HG02981 (cell line): Measurements from ENCODE around the gene RAI1.
"Not testable (repeated sequence)": the region's sequence is repeated elsewhere in the genome, so short reads cannot be mapped to it uniquely, and the experiment has no call there.

Experiments used
- ATAC-seq: cut with Tn5 transposase; IDR thresholded peaks from one replicate; pipeline ENCODE4 v1.9.1; 2021; ENCODE audit warnings: mild to moderate bottlenecking, moderate library complexity; ENCODE audit not compliant: unreplicated experiment

Gene RAI1

DNA sequence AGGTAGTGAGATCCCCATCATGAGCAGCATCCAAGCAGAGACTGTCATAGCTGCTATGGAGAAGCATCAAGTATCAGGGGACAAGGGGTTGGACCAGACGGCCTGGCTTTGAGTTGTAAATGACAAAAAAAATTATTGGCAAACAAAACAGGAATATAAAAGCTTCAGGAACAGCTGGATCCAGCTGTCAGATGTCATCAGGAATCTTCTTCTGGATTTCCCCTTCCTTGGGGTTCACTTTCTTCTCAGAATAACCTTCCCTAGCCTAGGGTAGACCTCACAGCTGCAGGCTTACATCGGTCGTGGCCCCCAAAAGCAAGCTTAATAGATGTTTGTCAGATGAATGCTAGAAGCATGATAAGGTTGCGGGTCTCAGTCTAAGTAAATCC lies 17.2 kb upstream of the RAI1 start:
- no peak for ATAC-seq

DNA sequence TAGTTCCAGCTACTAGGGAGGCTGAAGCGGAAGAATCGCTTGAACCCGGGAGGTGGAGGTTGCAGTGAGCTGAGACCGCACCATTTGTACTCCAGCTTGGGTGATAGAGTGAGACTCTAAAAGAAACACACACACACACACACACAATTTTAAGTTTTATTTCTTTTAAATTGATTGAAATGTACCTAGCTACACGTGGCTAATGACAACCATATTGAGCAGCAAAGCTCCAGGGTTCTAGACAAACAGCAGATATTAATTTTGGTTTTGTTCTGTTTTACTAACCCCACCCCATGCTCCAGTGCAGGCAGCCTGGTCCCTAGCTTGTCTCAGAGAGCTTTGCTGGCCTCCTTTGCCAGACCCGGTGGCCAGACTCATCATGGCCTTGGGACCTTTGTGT lies 16.0 kb upstream of the RAI1 start:
- ATAC-seq, result no peak

DNA sequence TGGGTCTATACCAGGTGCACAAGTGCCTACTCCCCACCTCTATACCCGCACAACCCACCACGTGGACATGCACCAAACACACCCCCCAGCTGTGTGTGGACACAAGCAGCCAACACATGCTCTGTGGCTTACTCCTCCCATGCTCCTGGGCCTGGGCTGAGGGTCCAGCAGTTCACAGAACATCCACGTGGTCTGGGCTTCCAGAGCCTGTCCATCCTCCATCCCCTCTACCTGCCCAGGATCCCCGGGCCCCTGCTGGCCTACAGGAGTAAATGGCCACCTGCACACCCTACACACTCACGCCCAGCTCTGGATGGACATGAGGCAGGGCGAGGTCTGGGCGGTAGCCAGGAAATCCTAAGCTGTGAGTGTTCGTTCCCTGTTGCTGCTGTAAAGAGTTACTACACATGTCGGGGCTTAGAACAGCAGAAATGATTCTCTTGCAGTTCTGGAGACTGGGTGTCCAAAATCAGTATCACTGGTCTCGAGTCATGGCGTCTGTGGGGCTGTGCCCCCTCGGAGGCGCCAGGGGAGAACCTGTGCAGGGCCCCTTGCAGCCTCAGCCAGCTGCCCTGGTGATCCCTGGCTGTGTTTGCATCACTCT lies 15.0 kb upstream of the RAI1 start:
- no peak for ATAC-seq

DNA sequence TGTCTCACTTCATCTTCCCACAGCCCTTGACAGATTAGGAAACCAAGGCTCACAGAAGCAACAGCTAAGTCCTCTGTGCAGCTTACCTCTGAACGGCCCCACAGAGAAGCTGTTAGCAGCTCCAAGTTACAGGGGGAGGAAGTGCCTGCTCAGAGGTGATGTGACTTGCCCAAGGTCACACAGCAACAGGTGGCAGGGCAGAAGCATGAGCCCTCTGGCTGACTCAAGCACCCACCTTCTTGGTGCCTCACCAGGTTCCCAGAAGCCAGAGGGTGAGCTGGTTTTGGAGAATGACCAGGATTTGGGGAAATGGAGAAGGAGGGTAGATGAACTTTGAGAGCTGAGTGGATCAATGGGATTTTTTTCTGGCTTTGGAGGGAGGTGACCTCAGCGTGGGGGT lies 14.0 kb upstream of the RAI1 start:
- no peak for ATAC-seq

DNA sequence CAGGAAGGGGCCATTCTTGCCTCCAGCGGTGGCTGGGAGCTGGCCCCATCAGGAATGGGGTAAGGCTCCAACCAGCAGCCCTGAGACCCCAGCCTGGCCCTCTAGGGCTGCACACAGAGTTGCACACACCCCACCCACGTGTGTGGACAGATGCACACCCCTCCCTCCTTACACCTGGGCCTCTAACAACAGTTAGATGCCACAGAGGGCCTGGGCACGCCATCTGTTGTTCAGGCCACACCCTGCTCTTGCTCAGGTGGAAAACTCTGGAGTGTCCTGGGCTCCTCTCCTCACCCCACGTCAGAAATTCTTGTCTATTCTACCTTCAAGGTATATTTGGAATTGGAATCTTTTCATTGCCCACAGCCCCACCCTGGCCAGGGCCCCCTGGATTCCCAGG lies 13.3 kb upstream of the RAI1 start:
- ATAC-seq, result no peak

DNA sequence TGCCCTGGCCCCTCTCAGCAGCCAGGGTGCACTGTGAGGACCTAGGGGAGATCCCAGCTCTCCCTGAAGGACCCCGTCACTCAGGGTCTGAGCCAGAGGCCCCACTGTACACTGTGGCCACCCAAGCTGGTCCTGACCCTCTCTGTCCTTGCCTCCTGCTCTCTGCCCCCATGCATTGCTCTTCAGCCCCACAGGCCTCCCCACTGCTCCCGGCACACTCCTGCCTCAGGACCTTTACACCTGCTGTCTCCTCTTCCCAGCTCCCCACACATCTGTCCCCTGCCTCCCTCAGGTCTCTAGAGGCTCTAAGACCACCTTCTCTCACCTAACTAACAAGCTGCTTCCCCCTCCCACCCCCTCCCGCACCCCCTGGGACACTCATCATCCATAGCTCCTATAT lies 12.9 kb upstream of the RAI1 start:
- ATAC-seq, result no peak

DNA sequence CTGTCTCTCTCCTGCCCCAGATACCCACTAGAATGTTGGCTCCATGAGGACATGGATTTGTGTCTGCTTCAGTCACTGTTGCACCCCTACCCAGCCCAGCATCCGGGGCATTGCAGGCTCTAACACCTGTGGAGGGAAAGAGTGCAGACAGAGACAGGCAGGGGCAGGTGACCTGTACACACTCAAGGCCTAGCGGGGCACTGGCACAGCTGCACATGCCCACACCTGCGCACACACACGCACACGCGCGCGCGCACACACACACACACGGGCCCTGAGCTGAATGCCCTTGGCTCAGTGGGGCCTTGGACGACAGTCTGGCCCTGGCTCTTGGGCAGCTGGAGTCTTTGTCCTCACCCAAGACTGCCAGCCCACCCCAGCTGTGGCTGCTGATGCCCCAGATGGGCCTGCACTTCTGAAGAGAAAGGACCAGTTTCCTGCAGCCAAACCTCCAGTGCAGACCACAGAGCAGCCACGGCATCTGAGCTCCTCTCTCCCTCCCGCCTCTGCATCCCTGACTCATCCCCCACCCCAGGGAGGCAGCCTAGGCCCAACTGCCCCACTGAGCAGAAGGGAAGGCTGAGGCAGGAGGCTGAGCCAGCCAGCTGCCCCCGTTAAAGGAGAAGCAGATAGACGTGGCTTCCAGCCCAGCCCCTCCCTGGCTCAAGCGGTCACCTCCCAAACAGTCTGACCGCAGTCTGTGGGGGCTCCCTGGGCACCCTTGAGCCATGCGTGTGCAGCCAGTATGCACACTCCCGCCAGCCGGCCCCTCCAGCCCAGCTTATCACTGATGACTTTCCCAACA lies 12.3 kb upstream of the RAI1 start:
- no peak for ATAC-seq

DNA sequence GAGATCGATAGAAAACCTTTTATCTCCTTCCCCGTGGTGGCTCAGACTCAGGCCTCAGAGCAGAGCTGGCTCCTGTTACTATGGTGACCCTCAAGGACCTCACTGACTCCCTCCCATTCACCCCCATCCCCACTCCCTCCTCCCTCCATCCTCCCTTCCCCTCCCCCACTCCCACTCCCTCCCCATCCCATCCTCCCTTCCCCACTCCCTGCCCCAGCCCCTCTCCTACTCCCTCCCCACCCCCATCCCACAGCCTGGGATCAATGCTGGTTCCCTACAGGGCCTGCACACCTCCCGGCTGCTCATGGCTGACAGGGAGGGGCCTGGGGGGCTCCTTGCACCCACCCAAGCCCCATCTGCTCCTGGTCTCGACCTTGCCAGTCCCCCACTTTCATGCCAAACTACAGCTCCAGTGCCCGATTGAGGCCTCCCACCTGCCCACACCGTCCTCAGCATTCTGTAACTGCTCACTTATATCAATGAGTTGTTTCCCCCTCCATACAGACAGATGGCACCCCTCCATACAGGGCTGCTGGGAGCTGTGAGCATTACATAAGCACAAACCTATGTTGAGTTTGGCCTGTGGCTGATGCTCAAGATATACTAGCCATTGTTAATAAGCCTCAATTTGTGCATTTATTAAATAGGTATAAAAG lies 11.6 kb upstream of the RAI1 start:
- no peak for ATAC-seq

DNA sequence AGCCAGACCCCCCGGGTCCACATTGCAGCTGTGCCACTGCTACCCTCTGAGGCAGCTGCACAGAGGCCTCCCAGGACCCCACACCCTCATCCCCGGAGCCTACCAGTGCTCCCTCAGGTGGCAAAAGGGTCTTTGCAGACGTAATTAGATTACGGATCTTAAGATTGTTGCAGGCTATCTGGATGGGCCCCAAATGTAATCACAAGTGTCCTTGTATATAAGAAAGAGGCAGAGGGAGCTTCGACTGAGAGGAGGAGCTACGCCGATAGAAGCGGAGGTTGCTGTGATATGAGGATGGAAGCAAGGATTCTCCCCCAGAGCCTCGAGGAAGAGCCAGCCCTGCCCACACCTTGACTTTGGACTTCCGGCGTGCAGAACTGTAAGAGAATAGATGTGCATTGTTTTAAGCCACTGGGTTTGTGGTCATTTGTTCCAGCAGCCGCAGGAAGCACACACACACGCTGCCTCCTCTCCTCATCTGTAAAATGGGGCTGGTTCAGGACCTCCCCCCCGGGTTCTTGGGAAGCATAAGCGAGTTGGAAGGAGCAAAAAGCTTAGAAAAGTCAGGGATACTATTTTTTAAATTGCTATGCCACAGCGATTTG lies 10.5 kb upstream of the RAI1 start:
- ATAC-seq, result no peak

DNA sequence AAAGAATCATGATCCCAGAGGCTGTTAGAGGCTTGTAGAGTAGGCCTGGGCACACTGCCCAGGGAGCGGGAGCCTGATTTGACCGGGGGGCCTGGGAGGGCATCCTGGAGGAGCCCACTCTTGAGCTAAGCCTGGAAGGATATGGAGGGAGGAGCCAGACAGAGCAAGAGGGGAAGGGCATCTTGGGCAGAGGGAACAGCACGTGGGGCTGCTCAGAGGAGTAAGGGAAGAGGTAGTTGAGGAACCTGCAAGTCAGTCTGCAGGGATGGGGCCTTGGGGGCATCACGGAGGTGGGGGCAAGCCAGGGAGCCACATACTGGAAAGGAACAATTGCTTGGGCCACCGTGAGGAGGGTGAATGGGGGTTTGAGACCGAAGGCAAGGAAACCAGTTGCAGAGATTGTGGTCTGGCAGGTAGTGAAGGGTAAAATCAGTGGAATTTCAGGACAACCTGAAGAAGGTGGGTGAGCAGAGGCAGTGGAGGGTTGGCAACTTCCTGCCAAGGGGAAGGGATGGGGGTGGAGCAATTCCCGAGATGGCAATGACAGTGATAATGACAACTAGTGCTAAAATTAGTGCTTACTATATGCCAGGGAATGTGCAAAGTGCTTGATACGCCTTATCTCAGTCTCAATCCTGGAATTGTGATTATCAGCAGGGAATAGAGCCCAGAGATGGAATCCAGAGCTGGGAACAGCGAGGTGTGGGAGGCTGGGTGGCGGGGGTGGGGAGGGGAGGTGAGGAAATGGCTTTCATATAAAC lies 9.7 kb upstream of the RAI1 start:
- ATAC-seq, result no peak

DNA sequence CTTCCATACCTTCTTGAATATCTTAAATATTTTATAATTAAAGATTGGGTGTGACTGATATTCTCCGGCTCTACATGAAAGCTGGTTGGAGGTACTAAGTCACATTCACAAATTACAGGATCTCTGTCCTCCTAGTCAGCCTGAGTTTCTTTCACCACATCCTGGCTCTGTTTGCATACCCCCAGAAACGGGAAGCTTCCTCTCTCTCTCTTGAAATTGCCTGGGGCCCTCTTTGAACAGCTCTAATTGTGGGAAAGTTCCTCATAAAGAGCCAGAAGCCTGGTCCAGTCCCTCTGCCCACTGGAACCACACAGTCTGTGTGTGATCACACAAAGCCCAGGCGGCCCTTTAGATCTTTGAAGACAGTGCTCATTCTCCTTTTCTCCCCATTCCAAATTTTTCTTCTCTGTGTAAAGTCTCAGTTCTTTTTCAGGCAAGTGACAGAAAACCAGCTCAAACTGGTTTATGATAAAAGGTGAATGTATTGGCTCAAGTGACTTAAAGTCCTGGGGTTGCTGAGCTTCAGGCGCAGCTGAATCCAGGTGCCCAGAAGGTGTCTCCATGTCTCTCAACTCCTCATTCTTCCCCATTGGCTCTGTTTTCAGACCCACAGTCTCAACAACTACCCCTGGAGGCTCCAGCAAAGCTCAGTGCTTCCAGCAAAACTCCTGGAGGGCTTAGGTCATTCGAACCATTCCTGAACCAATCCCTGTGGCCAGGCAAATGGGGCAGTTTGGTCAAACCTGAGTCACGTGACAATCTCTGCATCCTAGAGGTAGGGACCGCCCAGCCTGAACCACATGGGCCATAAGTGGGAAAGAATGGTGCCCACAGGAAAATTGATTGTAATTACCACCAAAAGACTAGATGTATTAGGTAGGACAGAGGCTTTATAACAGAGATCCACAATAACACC lies 8.5 kb upstream of the RAI1 start:
- no peak for ATAC-seq

DNA sequence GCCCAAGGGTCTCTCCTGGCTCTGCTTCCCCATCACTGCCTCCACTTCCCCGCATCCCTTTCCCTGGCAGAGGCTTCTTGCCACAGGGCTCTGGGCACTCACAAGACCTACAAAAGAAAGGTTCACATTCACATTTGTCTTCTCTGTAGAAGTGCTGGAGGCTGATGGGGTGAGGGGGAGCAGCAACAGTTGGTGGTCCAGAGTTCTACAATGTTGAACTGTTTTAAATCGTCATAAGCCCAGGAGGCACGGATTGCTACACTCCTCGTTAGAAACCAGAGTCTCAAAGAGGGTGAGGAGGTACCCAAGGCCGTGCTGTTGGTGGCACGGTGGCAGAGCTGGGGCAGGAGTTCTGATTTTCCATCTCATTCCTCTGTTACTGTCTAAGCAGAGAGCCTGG lies 5.8 kb upstream of the RAI1 start:
- ATAC-seq, result no peak

DNA sequence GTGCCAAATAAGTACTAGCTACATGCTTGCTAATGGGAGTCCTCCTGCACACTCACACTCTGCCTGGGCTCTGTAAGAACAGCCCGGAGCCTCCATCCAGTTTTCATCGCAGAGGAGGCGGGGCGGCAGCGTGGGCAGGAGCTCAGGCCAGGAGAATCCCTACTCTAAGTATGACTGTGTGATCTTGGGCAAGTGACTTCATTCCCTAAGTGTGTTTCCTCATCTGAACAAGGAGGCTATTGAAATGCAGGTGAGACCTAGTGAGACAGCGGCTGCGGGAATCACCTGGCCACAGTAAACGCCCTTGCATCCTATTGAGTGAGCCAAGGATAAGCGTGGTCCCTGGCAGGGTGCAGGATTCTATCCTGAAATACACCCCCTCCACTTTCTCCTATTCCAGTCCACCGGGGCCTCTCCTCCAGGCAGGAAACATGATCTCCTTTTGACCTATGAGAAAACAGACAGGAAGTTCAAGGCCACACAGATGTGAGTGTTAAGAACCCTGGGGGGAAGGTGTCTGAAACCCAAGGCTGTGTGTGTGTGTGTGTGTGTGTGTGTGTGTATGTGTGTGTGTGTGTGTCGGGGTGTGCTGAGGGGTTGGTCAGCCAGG lies 5.2 kb upstream of the RAI1 start:
- ATAC-seq, result no peak

DNA sequence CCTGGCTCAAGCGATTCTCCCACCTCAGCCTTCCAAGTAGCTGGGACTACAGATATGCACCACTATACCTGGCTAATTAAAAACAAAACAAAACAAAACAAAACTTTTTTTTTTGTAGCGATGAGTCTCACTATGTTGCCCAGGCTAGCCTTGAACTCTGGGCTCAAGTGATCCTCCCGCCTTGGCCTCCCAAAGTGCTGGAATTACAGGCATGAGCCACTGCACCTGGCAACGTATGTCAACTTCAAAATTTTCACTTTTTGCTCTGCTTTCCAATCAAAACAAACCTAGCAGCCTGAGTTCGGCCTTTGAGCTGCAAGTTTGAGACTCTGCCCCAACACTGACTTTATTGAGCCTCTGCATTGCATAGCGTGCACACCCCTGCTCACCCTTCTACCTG lies 4.5 kb upstream of the RAI1 start:
- no peak for ATAC-seq

DNA sequence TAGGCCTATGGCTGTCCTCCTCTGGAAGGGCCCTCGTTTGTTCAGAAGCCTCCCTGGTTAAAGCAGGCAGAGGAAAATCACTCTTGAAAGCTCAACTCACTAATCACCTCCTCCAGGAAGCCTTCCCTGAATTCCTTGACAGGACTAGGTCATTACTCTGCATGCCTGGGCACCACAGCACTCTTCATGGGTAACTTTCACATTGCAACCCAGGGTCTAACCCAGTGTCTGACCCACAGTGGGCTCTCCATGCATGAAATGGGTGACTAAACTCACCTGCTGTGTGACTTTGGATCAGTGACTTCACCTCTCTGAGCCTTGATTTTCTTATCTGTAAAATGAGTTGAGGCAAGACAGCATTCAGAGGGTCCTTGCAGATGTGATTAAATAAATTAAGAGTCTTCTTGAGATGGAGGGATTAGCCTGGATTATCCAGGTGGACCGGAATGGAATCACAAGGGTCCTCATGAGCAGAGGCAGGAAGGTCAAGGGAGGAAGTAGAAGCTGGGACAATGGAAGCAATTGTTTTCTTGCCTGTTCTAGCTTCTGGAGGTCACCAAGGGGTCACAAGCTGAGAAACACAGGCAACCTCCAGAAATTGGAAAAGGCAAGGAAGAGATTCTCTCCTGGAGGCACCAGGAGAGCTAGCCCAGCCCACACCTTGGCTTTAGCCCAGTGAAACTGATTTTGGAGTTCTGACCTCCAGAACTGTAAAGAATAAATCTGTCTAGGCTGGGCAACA lies 3.8 kb upstream of the RAI1 start:
- ATAC-seq, result no peak

DNA sequence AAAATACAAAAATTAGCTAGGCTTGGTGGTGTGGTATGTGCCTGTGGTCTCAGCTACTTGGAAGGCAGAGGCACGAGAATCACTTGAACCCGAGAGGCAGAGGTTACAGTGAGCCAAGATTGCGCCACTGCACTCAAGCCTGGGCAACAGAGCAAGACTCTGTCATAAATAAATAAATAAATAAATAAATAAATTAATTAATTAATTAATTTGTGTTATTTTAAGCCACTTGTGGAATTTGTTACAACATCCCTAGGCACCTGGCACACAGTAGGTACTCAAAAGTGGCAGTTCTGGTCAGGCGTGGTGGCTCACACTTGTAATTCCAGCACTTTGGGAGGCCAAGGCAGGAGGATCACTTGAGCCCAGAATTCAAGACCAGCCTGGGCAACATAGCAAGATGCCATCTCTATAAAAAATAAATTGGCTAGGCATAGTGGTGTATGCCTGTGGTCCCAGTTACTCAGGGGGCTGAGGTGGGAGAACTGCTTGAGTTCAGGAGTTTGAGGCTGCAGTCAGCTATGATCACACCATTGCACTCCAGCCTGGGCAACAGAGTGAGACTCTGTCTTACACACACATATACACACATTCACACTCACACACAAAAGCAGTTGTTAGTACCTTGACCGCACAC lies 3.1 kb upstream of the RAI1 start:
- not testable (repeated sequence) for ATAC-seq

DNA sequence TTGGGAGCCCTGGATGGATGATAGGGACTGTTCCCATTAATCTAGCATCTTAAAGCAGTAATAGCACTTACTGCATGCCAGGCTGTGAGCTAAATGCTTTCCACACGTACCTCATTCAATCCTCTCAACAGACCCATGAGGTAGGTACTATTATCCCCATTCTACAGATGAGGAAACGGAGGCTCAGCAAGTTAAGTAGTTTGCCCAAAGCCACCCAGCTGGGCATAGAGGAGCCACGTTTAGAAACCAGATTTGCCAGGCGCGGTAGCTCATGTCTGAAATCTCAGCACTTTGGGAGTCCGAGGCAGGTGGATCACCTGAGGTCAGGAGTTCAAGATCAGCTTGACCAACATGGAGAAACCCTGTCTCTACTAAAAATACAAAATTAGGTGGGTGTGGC lies 2.0 kb upstream of the RAI1 start:
- ATAC-seq, result no peak

DNA sequence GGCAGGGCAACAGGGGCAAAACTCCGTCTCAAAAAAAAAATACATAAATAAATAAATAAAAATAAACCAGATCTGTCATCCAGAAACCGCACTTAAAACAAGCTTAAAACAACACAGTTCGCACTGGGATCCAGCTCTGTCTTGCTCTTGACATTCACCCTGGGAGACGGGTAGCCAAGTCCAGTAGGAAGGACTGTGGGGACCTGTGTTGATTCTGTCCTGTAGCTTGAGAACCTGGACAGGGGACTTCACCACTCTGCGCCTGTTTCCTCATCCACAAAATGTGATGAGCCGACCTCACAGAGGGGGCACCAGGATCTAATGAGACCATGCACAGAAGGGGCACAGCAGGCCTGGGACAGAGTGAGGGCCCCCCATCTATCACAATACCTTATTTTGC lies 1.5 kb upstream of the RAI1 start:
- ATAC-seq, result no peak
